GM21786 (cell line): Measurements from ENCODE around the gene OBP2A.

Experiments
- ATAC-seq: cut with Tn5 transposase; IDR thresholded peaks from one replicate; pipeline ENCODE4 v1.9.1; 2021; ENCODE audit not compliant: unreplicated experiment

Gene OBP2A

DNA sequence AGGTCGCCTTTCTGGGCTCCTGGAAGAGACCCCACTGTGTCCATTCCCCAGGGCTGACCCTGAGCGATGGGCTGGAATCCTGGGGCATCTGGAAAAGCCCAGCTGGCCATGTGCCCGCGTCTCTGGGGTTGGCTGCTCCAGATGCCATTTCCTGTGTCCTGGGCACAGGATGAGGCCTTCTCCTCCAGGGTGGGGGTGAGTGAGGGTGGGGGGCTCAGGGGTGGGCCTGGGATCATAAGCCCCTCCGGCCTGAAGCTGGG, 46.3 kb downstream of the OBP2A start:
- ATAC-seq: no peak

- no peak for ATAC-seq
These were observed 46.7 kb downstream of the OBP2A start for GRCh38 chr9:135592625-135593024.

- no peak for ATAC-seq
These were observed 50.3 kb downstream of the OBP2A start for GRCh38 chr9:135596211-135596610.
